A549 treated with Mapracorat at 1 μM for 4 hours (cell line): ENCODE results near the gene KRTAP22-2. TPM values are rescaled to one million over a fixed set of nuclear protein-coding genes. Genes with fewer than 3 reads are reported as not detected.

Experiments used
- total RNA-seq: library from RNA; stranded (reverse); fragments of 200-300 nt; extraction: Qiagen RNA extraction; gene quantifications from 5 replicates; pipeline ENCODE4 v1.2.3, GENCODE V29; 2022

The KRTAP22-2 gene
- total RNA-seq, result not detected in 5 replicates

DNA sequence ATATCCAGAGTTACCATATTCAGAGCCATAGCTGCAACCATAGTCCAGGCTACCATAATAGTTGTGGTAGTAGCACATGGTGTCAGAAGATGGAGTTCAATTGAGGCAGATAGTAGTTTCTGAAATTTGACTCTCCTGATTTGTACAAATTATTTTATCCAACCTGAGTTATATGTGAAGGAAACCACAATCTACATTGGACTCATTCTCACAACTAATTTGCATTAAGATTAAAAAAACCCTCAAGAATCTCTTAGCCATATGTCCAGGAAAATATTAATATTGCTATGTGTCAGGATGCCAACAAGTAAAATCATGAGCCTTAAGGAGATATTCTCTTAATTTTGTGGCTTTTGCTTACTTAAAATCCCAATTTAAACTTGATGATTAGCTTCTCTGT is at the start of gene KRTAP22-2:
Gene KRTAP22-2 (minus strand): TSS at position 101 of the 400 bp plus-strand sequence.

DNA sequence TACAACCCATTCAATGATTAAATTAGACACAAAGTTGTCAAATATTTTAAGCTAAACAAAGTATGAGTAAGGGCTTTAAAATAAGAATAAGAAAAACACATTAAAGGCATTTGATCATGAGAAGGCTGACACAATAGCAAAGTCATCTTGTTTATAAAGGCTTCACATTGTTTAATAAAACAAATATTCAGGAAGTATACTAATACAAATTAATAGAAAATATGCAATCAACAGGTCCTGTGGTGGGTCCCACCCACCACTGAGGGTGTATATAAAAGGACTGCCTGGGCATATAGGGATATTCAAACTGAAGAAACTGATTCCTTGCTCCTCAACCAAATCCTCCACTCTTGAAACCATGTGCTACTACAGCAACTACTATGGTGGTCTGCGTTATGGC is 44.7 kb upstream of the KRTAP22-2 start, which contains the start of gene KRTAP20-2:
Gene KRTAP20-2 (plus strand): TSS at position 301 of the 400 bp plus-strand sequence. CDS start 58 bp downstream, at position 359.

DNA sequence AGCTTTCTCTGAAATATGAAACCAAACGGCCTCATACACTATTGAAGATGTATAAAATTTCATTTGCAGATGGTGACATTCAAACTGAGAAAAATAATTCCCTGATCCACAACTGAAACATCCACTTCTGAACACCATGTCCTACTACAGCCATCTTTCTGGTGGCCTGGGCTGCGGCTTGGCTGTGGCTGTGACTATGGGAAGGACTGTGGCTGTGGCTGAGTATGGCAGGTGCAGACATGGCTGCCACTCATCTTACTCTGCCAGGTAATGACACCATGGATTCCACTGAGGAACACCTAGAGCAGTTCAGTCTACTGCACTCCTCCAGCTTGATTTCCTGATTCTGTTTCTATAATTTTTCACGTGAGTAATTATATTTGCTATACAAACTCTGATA is 30.3 kb upstream of the KRTAP22-2 start, which contains the start of gene KRTAP20-4:
Gene KRTAP20-4 (plus strand): TSS at position 106 of the 400 bp plus-strand sequence.

DNA sequence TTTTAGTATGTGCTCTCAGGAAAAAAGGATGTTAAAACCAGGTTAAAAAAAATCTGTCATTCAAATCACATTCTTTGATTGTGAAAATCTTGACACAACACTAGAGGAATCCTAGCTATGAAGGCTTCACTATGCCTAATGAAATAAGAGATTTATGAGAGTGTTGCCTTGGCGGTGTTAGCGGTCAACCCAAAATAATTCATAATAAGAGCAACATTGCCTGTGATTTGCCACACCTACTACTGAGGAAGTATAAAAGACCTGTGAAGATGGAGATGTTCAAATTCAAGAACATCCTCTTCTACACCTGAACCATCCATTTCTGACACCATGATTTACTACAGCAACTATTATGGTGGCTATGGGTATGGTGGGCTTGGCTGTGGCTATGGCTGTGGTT is 25.9 kb upstream of the KRTAP22-2 start, which contains the start of gene KRTAP20-1:
Gene KRTAP20-1 (plus strand): TSS at position 301 of the 400 bp plus-strand sequence. CDS start 30 bp downstream, at position 331.

DNA sequence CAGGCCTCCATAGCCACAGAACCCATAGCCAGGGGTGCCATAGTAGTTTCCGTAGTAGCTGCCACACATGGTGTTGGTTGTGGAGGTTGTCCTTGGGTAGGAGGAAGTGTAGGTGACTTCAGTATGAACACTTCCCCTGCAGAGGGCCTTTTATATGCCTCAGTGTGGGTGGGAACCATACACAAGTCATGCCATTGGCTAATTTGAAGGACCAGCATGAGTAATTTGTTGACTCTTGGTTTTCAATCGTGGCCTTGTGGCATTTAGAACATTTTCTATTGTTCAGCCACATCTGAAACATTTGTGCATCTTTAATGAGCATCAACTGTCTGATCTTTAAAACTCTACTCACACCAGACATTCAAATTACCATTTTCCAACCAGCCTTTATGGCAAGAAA is 23.6 kb upstream of the KRTAP22-2 start, which contains the start of gene KRTAP6-1:
Gene KRTAP6-1 (minus strand): TSS at position 95 of the 400 bp plus-strand sequence. CDS start 26 bp downstream, at position 69.

DNA sequence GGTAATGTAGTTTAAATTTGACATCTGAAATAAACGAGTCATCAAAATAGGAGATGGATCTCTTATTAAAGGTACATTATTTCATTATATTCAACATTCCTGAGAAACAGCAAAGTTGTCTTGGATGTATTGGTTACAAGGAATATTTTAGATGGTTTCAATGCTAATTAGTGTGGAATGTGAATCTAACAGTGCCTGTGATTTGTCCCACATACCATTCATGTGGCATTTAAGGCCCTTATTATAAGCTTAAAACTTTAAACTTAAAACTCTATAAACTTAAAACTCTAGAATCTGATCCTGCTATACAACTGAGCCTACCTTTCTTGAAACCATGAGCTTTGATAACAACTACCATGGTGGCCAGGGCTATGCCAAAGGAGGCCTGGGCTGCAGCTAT is 10.6 kb upstream of the KRTAP22-2 start, which contains the start of gene KRTAP22-1:
Gene KRTAP22-1 (plus strand): TSS at position 301 of the 400 bp plus-strand sequence.

DNA sequence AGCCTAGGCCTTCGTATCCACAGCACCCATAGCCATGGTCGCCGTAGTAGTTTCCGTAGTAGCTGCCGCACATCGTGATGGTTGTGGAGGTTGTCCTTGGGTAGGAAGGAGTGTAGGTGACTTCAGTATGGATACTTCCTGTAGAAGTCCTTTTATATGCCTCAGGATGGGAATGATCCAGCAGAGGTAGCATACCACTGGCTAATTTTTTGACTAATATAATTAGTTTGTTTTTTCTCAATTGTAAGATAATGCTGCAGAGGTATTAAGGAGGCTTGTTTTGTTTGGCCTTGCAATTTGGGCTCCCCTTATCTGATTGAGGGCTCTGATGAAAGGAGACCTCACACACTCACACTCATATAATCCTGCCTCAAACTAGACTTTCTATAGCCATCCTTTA is 8.6 kb upstream of the KRTAP22-2 start, which contains the start of gene KRTAP6-2:
Gene KRTAP6-2 (minus strand): TSS at position 101 of the 400 bp plus-strand sequence. CDS start 28 bp downstream, at position 73.

DNA sequence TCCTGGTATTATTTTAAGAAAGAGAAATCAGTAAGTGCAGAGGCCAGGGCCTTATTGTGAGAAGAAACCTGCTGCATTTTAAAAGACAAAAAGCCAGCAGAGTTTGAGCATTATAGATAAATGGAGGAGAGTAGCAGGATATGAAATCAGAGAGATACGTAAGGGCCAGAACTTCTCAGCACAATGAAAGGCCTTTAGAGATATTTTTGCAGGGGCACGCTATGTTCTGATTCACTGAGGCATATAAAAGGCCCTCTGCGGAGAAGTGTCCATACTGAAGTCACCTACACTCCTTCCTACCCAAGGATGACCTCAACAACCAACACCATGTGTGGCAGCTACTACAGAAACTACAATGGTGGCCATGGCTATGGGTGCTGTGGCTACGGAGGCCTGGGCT is 1.9 kb upstream of the KRTAP22-2 start, which contains the start of gene KRTAP6-3:
Gene KRTAP6-3 (plus strand): TSS at position 301 of the 400 bp plus-strand sequence. CDS start 6 bp downstream, at position 307.

DNA sequence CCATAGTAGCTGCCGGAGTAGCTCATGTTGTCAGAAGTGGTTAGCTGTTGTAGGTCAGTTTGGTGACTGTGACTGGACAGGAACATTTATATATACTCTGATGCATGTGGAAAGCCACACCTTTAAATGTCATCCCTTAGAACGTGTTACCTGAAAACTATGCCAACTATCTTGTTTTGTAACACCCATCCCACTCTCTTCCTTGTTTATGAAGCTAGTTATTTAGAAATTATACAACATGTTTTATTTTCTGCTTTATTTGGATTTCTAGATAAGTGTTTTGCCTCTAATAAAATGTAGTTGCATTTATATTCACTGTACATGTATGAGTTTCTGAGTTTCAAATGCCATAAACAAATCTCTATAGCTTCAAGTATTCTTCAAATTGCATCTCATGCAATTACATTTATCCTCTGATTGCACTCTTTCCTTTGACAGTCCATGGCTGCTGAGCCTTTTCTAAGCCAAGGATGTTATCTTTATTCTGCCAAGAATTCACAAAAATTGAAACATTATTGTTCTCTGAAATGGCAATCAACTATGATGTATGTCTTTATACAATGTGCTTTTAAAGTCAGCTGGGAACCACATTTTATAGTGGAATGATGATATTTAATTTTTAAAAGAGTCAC is 28.8 kb downstream of the KRTAP22-2 start, which contains the start of gene KRTAP19-7:
Gene KRTAP19-7 (minus strand): TSS at position 51 of the 632 bp plus-strand sequence. CDS start 25 bp downstream, at position 26.

DNA sequence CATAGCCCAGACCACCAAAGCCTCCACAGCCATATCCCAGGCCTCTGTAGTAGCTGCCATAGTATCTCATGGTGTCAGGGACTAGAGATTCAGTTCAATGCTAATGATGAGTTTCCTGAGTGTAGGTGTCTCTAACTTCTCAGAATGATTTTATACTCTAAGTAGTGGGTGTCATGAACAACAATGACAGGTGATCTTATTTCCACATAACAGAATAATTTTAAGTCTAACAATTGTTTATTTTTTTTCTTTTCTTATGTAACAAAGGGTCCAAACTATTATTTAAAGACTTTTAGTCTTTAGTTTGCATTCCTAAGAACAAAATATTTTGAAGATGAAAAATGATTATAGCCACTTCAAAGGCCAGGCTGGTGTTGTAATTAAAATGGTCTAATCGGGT is 48.4 kb downstream of the KRTAP22-2 start, which contains the start of gene KRTAP19-6:
Gene KRTAP19-6 (minus strand): TSS at position 101 of the 400 bp plus-strand sequence. CDS start 31 bp downstream, at position 70.

Other genes with a start within 250 kb of the KRTAP22-2 start
- gene KRTAP23-1, start 241.8 kb downstream of the KRTAP22-2 start, total RNA-seq, result not detected in 5 replicates
- gene KRTAP13-2, start 218.1 kb downstream of the KRTAP22-2 start, total RNA-seq, result not detected in 5 replicates
- not detected in 5 replicates for gene KRTAP13-1, start 194.4 kb downstream of the KRTAP22-2 start, total RNA-seq
- gene KRTAP13-3, start 164.5 kb downstream of the KRTAP22-2 start, total RNA-seq, result not detected in 5 replicates
- not detected in 5 replicates for gene KRTAP13-4, start 160.2 kb downstream of the KRTAP22-2 start, total RNA-seq
- not detected in 5 replicates for gene KRTAP15-1, start 150.1 kb downstream of the KRTAP22-2 start, total RNA-seq
- not detected in 5 replicates for gene KRTAP19-1, start 110.0 kb downstream of the KRTAP22-2 start, total RNA-seq
- gene KRTAP19-2, start 103.0 kb downstream of the KRTAP22-2 start, total RNA-seq, result not detected in 5 replicates
- not detected in 5 replicates for gene KRTAP19-3, start 98.4 kb downstream of the KRTAP22-2 start, total RNA-seq
- not detected in 5 replicates for gene KRTAP19-4, start 93.2 kb downstream of the KRTAP22-2 start, total RNA-seq
- gene KRTAP19-5, start 88.3 kb downstream of the KRTAP22-2 start, total RNA-seq, result not detected in 5 replicates
- not detected in 5 replicates for gene KRTAP19-6, start 48.5 kb downstream of the KRTAP22-2 start, total RNA-seq
- not detected in 5 replicates for gene KRTAP19-7, start 29.1 kb downstream of the KRTAP22-2 start, total RNA-seq
- gene KRTAP6-3, start 2.0 kb upstream of the KRTAP22-2 start, total RNA-seq, result not detected in 5 replicates
- gene KRTAP6-2, start 8.5 kb upstream of the KRTAP22-2 start, total RNA-seq, result not detected in 5 replicates
- not detected in 5 replicates for gene KRTAP22-1, start 10.7 kb upstream of the KRTAP22-2 start, total RNA-seq
- gene KRTAP6-1, start 23.5 kb upstream of the KRTAP22-2 start, total RNA-seq, result not detected in 5 replicates
- gene KRTAP20-1, start 26.0 kb upstream of the KRTAP22-2 start, total RNA-seq, result not detected in 5 replicates
- gene KRTAP20-4, start 30.2 kb upstream of the KRTAP22-2 start, total RNA-seq, result not detected in 5 replicates
- not detected in 5 replicates for gene KRTAP20-2, start 44.8 kb upstream of the KRTAP22-2 start, total RNA-seq
- not detected in 5 replicates for gene KRTAP20-3, start 52.5 kb upstream of the KRTAP22-2 start, total RNA-seq
- gene KRTAP21-3, start 128.4 kb upstream of the KRTAP22-2 start, total RNA-seq, result not detected in 5 replicates
- not detected in 5 replicates for gene KRTAP21-2, start 156.9 kb upstream of the KRTAP22-2 start, total RNA-seq
- gene KRTAP21-1, start 165.0 kb upstream of the KRTAP22-2 start, total RNA-seq, result not detected in 5 replicates
- gene KRTAP8-1, start 222.9 kb upstream of the KRTAP22-2 start, total RNA-seq, result not detected in 5 replicates
- not detected in 5 replicates for gene KRTAP7-1, start 239.4 kb upstream of the KRTAP22-2 start, total RNA-seq